ENCODE measurements around the gene CCDC134. TPM values are rescaled to one million over a fixed set of nuclear protein-coding genes. Genes with fewer than 3 reads are reported as not detected.

Gene CCDC134
- total and polyA plus RNA-seq, 9 of the 15 experiments (the other 6 are each of a cell fraction or from before 2014, with no cell fraction given): 0.56 to 11.9 (median 5.3) TPM

DNA sequence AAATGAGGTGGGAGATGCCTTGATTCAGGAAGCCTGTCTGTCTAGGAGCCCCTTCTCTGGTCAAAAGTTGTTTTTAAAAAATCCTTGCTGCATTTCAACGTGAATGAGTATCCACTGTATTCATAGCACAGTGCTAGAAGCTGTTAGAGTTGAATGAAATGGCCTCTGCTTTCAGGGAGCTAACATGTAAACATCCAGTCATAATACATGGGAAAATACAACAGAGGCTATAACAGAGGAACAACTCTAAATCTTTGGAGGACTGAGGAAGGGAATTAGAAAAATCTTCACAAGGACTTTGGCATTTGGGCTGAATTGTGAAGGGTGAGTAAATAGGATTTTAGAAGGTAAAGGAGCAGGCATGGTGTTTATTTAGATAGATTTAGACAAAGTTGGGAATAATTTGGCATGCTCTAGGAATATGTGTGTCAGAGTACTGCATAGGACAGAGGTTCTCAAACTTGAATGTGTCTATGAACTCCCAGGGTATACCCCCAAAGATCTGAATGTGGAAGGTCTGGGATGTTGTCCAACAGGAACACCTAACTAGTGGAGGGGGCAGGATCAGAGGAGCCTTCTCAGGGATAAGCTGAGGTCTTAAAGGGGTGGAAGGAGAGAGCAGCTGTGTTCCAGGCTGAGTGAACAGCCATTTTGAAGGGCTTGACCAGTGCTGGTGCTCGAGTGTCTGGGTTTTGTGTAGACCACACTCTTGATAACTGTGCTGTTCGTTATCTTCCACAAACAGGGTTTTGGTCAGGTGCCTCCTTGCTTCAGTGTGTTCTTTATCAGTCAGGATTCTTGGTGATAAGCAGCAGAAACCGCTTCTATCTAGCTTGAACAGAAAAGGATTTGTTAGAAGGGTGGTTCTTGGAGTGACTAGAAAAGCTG, 45.1 kb downstream of the CCDC134 start (continued):
- TF ChIP-seq NRF1 (conservative IDR thresholded peaks at IDR 0.05 in 1 of 2, IDR thresholded peaks at IDR 0.05 in 1 of 2) (no peak; a peak in 1 of 4 replicates), STAT5B (CRISPR knock-in tag; IDR thresholded peaks at IDR 0.05) (no peak), KLF6 (CRISPR knock-in tag; IDR thresholded peaks at IDR 0.05; ENCODE audit: borderline replicate concordance) (no peak), SRSF3 (IDR thresholded peaks at IDR 0.05; ENCODE audit: insufficient read depth, low read length) (no peak), KLF10 (CRISPR knock-in tag; IDR thresholded peaks at IDR 0.05) (no peak), ILK (tag; IDR thresholded peaks at IDR 0.05; ENCODE audit: borderline replicate concordance, low read depth) (no peak), CBX5 (IDR thresholded peaks at IDR 0.05; ENCODE audit: borderline replicate concordance, low read depth) (no peak), TCF7 (IDR thresholded peaks at IDR 0.05; ENCODE audit: borderline replicate concordance) (no peak), ARHGAP35 (IDR thresholded peaks at IDR 0.05; ENCODE audit: partially characterized antibody) (no peak), ZNF551 (CRISPR knock-in tag; IDR thresholded peaks at IDR 0.05) (no peak), PRPF4 (IDR thresholded peaks at IDR 0.05; ENCODE audit: insufficient read depth, low read depth, low read length, poor library complexity, severe bottlenecking) (no peak), SMARCE1 (IDR thresholded peaks at IDR 0.05) (peak; percentile 97), PTBP1 (IDR thresholded peaks at IDR 0.05; ENCODE audit: low read depth, low read length) (no peak), MED1 (CRISPR knock-in tag; IDR thresholded peaks at IDR 0.05; ENCODE audit: borderline replicate concordance) (no peak)
- TF ChIP-seq, protein P1, sequence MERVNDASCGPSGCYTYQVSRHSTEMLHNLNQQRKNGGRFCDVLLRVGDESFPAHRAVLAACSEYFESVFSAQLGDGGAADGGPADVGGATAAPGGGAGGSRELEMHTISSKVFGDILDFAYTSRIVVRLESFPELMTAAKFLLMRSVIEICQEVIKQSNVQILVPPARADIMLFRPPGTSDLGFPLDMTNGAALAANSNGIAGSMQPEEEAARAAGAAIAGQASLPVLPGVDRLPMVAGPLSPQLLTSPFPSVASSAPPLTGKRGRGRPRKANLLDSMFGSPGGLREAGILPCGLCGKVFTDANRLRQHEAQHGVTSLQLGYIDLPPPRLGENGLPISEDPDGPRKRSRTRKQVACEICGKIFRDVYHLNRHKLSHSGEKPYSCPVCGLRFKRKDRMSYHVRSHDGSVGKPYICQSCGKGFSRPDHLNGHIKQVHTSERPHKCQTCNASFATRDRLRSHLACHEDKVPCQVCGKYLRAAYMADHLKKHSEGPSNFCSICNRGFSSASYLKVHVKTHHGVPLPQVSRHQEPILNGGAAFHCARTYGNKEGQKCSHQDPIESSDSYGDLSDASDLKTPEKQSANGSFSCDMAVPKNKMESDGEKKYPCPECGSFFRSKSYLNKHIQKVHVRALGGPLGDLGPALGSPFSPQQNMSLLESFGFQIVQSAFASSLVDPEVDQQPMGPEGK (CRISPR knock-in tag; IDR thresholded peaks at IDR 0.05; ENCODE audit: borderline replicate concordance): no peak
- TF ChIP-seq, protein P2, sequence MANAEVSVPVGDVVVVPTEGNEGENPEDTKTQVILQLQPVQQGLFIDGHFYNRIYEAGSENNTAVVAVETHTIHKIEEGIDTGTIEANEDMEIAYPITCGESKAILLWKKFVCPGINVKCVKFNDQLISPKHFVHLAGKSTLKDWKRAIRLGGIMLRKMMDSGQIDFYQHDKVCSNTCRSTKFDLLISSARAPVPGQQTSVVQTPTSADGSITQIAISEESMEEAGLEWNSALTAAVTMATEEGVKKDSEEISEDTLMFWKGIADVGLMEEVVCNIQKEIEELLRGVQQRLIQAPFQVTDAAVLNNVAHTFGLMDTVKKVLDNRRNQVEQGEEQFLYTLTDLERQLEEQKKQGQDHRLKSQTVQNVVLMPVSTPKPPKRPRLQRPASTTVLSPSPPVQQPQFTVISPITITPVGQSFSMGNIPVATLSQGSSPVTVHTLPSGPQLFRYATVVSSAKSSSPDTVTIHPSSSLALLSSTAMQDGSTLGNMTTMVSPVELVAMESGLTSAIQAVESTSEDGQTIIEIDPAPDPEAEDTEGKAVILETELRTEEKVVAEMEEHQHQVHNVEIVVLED (CRISPR knock-in tag; IDR thresholded peaks at IDR 0.05): 0 out of 2 replicates have a peak, but pooled peaks have one; percentile 16
- TF ChIP-seq, protein P3, sequence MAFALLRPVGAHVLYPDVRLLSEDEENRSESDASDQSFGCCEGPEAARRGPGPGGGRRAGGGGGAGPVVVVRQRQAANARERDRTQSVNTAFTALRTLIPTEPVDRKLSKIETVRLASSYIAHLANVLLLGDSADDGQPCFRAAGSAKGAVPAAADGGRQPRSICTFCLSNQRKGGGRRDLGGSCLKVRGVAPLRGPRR (CRISPR knock-in tag; IDR thresholded peaks at IDR 0.05): no peak
- TF ChIP-seq, protein P4, sequence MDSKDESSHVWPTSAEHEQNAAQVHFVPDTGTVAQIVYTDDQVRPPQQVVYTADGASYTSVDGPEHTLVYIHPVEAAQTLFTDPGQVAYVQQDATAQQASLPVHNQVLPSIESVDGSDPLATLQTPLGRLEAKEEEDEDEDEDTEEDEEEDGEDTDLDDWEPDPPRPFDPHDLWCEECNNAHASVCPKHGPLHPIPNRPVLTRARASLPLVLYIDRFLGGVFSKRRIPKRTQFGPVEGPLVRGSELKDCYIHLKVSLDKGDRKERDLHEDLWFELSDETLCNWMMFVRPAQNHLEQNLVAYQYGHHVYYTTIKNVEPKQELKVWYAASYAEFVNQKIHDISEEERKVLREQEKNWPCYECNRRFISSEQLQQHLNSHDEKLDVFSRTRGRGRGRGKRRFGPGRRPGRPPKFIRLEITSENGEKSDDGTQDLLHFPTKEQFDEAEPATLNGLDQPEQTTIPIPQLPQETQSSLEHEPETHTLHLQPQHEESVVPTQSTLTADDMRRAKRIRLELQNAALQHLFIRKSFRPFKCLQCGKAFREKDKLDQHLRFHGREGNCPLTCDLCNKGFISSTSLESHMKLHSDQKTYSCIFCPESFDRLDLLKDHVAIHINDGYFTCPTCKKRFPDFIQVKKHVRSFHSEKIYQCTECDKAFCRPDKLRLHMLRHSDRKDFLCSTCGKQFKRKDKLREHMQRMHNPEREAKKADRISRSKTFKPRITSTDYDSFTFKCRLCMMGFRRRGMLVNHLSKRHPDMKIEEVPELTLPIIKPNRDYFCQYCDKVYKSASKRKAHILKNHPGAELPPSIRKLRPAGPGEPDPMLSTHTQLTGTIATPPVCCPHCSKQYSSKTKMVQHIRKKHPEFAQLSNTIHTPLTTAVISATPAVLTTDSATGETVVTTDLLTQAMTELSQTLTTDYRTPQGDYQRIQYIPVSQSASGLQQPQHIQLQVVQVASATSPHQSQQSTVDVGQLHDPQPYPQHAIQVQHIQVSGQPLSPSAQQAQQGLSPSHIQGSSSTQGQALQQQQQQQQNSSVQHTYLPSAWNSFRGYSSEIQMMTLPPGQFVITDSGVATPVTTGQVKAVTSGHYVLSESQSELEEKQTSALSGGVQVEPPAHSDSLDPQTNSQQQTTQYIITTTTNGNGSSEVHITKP (IDR thresholded peaks at IDR 0.05; ENCODE audit: partially characterized antibody): peak; percentile 68

All from K562 (cell line).